Measurements from ENCODE around the gene PANX2. TPM values are rescaled to one million over a fixed set of nuclear protein-coding genes. Genes with fewer than 3 reads are reported as not detected.
"Not testable (repeated sequence)": the region's sequence is repeated elsewhere in the genome, so short reads cannot be mapped to it uniquely, and the experiment has no call there.

Gene PANX2
- polyA plus RNA-seq, 3 donors = 1.3 to 2.5 (median 2.5) TPM

DNA sequence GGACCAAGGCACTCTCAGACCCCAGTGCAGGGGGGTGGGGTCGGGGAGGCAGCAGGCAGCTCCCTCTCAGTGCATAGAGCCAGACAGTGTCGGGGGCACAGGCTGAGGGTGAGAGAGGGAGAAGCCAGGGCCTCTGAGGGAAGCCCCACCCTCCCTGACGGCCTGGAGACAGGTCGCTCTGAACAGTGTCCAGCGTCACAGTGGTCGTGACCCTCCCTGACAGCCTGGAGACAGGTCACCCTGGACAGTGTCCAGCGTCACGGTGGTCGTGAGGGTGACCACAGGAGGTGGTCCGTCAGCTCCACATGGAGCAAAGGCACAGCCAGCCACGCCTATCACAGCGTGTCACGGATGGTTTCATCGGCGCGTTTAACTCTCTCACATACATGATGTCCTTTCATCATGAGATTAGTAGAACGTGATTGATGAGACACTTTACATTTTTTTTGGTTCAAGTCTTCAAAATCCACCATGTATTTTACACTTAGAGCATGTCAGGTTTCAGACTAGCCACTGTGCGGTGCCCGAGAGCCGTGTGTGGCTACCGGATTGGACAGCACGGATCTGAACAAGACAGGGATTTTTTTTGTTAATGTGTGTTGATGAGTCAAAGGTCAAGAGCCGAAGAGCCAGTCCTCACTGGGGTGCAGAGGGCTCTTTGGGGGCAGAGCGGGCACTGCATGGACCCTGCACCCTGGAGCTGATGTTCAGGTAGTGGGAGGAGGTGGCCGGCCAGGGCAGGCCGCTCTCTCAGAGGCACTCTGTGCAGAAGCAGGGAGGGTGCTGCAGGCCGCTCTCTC is 23.9 kb upstream of the PANX2 start:
- peak; percentile 60 for DNase-seq

DNA sequence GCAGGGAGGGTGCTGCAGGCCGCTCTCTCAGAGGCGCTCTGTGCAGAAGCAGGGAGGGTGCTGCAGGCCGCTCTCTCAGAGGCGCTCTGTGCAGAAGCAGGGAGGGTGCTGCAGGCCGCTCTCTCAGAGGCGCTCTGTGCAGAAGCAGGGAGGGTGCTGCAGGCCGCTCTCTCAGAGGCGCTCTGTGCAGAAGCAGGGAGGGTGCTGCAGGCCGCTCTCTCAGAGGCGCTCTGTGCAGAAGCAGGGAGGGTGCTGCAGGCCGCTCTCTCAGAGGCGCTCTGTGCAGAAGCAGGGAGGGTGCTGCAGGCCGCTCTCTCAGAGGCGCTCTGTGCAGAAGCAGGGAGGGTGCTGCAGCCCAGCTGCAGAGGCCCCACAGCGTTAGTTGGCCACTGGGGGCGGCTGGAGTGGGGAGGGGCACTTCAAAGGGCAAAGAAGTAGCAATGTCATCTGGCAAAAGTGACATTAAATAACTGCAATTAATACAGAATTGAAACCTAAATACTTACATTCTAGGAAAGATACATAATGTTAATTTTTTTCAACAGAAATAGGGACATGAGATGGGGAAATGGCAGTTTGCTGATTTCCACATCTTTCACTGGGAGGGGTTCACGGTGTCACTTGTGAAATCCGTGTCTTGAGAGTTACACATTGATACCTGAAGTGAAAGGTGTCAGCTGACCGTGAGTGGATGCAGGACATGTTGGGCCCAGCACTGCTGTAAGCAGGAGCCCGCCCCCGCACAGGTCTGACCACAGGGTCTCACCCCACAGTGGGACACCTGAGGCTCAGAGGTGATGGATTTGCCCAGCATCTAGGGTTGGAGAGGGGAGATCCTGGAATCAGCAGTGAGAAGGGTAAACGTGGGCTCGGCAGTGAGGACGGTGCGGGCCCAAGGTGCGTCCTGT is 23.0 kb upstream of the PANX2 start:
- DNase-seq = not testable (repeated sequence)

DNA sequence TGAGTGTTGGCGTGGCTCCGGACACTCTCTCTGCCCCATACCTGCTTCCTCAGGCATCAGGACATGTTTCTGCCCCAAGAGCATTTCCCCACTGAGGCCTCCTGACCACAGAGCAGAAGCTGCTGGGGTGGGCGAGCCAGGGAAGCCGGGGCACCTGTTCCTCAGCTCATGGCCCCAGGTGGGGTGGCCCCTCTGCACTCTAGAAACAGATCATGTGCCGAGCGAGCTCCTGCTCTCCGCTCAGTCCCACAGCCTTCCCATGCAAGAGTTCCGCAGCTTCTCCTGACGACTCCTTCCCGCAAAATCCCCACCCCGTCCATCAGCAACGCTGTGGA is 22.4 kb upstream of the PANX2 start:
- DNase-seq = no peak

DNA sequence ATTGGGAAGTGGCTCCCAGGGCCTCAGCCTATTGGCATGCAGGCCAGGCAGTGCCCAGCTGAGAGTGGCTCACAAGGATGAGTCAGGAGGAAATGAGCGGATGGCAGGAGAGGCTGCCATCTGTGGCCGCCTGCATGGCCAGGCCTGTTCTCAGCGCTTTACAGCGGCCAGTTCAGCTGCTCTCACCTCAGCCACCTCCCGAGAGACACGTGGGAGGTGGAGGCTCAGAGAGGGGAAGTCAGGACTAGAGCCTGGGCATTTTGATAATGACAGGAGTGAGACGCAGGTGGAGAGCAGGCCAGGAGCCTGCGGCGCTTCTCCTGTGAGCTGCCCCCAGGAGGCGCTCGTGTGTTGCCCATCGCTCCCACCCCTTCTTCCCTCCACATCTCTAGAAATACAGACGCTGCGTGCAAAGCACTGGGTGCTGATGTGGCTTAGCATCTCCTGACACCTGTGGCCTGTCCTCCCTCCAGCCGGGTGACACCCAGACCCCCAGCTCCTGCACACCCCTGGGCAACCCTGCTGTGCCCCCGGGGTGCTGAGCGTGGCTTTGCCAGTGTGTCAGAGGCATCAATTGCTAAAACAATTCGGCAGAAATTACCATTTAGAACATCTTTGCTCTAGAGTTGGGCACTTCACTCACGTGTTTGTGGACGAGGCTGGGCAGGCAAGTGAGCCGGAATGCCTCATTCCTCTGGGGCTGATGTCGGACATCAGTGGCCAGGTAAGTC is 21.4 kb upstream of the PANX2 start:
- DNase-seq = no peak

DNA sequence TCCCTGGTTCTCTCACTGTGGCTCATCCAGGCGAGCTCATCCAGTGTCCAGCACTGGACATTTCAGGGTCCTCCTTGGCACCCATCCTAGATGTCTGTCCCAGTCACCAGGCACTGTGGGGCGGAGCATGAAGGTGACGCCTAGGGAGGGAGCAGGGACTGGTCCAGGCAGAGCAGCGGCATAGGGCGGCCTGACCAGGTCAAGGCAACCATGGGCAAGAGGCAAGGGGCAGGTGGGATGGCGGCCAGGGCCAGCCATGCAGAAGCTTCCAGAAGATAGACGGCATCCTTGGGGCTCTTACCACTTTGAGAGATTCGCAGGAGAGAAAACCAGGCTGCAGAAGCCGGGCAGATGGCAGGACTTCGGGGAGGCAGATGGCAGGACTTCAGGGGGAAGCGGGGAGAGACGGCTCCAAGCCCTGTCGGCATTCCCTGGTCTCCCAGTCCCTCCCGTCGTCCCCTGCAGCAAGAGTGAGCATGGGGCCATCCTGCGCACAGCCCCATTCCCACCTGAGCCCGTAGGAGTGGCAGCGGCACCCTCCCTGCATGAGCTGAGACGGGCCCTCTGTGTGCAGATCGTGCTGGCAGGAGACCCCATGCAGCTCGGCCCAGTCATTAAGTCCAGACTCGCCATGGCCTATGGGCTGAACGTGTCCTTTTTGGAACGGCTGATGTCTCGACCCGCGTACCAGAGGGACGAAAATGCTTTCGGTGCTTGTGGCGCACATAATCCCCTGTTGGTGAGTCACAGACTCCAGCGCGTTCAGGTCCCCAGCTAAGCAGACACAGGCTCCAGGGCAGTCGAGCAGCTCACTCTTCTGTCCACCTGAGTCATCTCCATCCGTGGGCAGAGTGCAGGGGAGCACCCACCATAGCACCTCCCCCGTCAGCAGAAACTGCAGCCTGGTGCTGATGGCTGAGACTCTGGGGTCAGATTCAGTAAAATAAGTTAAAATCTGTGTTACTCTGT is 20.1 kb upstream of the PANX2 start:
- DNase-seq = no peak

DNA sequence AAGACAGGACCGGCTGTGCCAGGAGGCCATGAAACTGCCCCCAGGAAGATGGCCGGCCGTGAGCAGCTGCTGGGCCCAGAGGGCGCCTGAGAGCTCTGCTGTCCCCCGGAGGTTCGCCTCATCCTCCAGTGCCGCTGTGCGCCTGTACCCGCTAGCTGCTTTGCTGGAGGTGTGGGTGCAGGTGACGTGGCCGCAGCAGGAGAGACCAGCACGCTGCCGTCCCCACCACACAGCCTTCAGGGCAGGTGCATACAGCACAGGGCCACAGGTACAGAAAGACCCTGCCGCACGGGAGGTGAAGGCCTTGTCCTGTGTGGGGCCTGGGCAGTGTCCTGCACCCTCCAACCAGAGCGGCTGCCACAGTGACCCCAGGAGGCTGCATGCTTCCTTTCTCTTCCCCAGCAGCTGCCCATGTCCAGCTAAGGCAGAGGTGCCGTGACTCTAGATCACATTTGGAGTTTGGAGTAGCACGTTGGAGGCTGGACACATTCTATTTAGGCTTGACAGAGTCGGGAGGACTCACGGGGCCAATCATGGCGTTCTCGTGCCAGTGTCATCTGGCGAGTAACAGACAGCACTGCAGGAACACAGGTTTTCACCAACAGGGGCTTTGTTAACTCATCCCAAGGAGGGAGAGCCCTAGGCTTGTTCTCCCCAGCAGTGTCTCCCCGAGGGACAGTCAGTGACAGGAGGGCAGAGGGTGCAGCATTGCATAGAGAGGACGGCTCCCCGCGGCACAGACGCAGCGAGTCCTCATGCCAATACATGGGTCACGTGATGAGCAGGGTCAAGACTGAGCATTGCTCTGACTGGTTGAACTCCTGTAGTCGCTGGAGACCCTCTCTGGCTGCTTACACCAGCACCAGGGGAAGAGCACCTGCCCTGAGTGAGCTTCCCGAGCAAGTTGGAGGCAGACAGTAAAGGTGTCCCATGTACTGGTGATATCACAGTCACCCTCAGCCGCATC is 18.7 kb upstream of the PANX2 start:
- no peak for DNase-seq

DNA sequence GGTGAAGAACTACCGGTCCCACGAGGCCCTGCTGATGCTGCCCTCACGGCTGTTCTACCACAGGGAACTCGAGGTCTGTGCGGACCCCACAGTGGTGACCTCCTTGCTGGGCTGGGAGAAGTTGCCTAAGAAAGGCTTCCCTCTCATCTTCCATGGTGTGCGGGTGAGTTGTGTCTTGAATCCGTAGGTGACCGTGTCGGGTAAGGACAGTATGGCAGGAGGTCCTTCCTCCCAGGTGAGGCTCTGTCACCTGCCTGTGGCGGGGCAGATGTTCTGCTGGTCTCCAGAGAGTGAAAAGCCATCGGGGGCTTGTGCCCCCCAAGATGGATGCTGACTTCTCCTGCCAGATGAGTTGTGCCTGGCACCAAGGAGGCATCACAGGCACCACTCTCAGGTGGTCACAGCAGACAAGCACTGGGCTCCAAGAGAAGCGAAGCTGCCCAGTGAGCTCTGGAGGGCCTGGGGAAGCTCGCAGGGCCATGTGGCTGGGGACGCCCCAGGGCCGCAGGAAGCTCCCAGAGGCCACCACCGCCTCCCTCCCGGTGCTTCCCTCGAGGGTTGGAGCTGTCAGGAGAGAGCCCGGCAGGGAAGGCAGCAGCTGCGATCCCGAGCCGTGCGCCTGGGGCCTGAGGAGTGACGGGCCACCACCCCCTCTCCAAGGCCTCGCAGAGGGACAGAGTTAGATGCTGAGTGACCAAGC is 17.3 kb upstream of the PANX2 start:
- DNase-seq = no peak

DNA sequence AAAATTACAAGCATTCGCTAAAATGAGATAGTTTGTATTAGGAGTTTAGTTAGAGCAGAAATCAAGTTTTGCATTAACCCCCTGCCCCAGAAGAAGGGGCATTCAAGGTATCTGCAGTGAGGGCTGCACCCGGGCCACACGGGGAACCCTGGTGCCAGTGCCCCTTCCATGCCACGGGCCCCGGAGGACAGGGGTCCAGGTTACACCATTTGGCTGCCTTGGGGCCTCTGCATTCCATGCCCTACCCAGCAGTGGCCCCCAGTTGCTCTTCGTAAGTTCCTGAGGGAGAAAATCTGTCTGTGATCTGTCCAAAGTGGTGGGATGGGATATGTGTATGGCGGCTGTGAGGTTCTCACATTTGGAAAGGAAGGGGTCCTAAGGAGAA is 16.8 kb upstream of the PANX2 start:
- no peak for DNase-seq

DNA sequence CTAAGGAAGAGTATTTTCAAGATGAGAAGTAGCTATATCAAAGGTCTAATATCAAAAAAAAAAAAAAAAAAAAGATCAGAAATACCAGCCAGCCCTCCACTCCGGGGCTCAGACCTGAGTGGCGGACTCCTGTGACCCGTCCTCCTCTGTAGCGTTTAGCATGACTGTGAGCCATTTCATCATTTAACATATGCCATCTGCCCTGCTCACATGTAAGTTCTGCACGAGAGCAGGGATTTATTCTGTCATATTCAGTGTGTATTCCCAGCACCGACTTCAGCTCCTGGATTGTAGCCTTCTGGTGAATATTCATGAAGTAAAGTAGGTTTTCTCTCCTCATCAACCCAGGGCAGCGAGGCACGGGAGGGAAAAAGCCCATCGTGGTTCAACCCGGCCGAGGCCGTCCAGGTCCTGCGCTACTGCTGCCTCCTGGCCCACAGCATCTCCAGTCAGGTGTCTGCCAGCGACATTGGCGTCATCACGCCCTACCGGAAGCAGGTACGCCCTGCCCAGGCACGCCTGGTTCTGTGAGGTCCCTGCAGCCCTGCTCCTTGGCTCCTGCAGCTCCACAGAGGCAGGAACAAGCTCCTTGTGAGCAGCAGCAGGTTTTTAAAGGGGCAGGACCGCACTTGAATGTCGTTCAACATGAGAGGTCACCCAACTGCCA is 12.7 kb upstream of the PANX2 start:
- DNase-seq = no peak

DNA sequence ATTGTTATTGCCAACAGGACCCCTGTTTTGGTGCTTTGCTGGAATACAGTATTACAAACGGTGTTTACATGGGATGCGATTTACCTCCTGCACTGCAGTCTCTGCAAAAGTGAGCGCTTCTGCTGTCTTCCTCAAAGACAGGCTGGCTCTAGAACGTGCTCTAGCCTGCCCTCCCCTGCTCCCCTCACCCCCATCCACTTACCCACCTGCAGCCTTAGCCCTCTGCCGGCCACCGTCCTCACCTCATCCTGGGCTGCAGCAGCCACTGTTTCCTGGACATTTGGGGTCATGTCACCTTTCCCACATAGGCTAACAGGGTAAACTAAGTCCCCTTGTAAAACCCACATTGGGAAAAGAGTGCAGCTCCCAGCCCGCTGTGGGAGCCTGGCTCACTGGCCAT is 9.6 kb upstream of the PANX2 start:
- DNase-seq = no peak

DNA sequence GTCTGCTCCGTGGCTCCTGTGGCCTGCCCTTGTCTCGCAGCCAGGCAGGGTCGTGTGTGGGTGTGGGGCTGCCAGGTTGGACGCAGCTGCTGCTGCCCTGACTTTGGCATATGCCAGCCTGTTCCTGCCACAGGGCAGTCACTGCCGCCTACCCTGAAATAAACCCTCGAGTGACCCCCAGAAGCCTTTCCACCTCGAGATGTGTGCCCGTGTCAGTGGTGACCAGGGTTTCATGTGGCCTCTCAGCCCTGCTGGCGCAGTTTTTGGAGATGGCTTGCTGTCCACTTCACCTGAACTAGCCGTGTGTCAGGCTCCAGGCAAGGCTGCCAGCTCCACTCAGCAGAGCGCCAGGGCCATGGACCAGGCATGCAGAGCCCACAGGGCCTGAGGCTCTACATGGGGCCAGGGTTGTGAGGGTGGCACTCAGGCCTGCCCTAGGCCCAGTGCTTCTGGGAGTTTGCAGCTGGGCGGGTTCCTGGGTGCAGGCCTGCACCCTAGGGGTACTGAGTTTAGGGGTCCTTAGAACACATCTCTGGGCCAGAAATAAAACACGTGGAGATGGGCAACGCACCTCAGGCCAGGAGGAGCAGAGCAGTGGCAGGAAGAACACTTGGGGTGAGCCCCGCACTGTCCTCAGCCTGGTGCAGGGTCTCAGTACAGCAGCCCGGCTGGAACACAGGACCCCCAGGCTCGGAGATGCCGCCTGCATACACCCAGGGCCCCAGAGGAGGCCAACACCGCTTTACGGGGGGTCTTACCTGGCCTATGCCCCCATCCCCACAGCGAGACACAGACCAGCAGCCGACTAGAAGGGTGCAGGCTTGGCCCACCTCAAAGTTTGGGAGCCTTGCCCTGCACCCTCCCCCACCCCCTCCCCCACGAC is 8.8 kb upstream of the PANX2 start:
- DNase-seq = no peak

DNA sequence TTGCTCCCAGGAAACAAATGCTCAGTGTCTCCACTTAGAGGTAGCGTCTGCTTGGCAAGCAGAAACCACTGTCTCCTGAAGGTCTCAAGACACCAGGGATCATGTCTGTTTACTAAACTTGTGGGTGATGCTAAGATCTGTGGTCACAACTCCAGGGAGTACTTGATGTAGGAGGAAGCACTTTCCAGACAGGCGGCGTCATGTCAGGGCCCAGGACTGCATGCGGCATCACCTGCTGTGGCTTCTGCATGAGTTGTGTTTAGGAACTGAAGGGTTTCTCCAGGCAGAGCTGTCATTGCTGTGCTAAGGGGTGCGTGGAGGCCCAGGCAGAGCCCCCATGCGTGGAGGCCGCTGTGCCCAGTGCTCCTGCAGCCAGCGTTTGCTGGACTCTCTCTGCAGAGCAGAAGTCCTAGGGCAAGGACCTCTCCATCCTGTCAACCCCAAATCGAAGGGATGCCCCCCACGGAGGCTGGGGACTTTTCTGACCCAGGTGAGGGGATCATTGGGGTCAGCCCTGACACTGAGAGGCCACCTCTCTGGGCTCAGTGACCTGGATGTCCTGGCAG is 8.1 kb upstream of the PANX2 start:
- DNase-seq = no peak

DNA sequence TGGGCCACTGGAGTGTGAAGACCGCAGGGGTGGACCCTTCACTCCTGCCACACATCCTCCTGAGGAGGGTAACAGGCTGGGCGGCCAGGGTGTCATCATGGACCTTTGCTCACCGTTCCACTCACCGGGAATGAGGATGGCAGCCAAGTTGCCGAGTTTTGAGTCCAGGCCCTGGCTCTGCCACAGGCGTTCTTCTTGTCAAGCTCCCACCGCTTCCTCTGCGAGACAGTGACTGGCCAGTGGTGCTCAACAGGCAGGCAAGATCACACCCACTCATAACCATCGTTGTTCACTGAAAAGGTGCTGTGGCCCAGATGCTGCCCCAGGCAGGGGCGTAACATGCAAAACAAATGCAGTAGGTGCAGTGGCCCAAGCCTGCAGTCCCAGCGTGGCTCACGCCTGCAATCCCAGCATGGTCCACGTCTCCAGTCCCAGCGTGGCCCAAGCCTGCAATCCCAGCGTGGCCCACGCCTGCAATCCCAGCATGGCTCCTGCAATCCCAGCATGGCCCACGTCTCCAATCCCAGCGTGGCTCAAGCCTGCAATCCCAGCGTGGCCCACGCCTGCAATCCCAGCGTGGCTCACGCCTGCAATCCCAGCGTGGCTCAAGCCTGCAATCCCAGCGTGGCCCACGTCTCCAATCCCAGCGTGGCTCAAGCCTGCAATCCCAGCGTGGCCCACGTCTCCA is 5.0 kb upstream of the PANX2 start:
- DNase-seq = no peak

DNA sequence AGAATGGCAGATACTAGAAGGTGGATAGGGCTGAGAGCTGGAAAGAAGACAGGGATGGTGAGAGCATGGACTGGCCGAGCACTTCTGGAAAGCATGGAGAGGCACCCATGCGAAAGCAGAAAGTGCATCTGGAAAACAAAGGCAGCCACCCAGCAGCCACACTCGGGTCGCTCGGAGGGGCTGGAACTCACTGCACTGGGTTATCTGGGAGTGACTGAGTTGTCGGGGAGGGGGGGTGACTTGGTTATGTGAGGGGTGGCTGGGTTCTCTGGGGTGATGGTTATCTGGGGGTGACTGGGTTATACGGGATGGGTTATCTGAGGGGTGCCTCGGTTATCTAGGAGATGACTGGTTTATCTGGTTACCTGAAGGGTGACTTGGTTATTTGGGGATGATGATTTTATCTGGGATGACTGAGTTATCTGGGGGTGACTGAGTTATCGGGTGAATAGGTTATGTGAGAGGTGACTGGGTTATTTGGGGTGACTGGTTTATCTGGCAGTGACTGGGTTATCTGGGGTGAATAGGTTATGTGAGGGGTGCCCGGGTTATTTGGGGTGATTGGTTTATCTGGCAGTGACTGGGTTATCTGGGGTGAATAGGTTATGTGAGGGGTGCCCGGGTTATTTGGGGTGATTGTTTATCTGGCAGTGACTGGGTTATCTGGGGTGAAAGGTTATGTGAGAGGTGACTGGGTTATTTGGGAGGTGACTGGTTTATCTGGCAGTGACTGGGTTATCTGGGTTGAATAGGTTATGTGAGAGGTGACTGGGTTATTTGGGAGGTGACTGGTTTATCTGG is 2.6 kb upstream of the PANX2 start:
- DNase-seq = no peak

DNA sequence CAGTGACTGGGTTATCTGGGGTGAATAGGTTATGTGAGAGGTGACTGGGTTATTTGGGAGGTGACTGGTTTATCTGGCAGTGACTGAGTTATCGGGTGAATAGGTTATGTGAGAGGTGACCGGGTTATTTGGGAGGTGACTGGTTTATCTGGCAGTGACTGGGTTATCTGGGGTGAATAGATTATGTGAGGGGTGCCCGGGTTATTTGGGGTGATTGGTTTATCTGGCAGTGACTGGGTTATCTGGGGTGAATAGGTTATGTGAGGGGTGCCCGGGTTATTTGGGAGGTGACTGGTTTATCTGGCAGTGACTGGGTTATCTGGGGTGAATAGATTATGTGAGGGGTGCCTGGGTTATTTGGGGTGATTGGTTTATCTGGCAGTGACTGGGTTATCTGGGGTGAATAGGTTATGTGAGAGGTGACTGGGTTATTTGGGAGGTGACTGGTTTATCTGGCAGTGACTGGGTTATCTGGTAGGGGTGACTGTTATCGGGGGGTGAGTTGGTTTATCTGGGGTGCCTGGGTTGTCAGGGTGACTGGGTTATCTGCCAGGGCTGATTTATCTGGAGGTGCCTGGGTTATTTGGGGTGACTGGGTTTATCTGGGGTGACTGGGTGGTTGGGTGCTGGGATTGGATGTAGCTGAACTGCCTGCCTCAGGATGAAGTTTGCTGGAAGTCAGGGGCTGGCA is 1.9 kb upstream of the PANX2 start:
- not testable (repeated sequence) for DNase-seq

Data from renal pelvis (tissue), 4 donors.